Glomerular endothelial cell (primary cell): ENCODE data around the gene XPO6. TPM values are rescaled to one million over a fixed set of nuclear protein-coding genes. Genes with fewer than 3 reads are reported as not detected.
"Not testable (repeated sequence)": the region's sequence is repeated elsewhere in the genome, so short reads cannot be mapped to it uniquely, and the experiment has no call there.

Source experiments
- DNase-seq: peaks from one replicate; pipeline ENCODE4 v3.0.0-alpha.2; 2011; ENCODE audit warnings: low read depth, low spot score; ENCODE audit errors: extremely low read depth
- total RNA-seq: library from RNA; depleted of rRNA; stranded (reverse); fragments of >200 nt; gene quantifications from 2 replicates; pipeline ENCODE4 v1.2.3, GENCODE V29; 2015

XPO6 gene
- total RNA-seq = 70.2 and 91.3 TPM in 2 replicates

- DNase-seq = no peak
Measured at GRCh38 chr16:28211758-28212531, at the start of gene XPO6. Gene XPO6, minus strand, starts transcription at chr16:28211965. Its CDS starts 597 bp downstream, at chr16:28211368.

GRCh38 chr16:28260193-28260592 is 48.4 kb upstream of the XPO6 start:
- DNase-seq = no peak

- no peak for DNase-seq
Measured at GRCh38 chr16:28259781-28260150, 48.0 kb upstream of the XPO6 start.

- no peak for DNase-seq
Measured at GRCh38 chr16:28259091-28259780, 47.5 kb upstream of the XPO6 start.

- DNase-seq = no peak
Measured at GRCh38 chr16:28258567-28258966, 46.8 kb upstream of the XPO6 start.

GRCh38 chr16:28257256-28257655 is 45.5 kb upstream of the XPO6 start:
- DNase-seq = no peak

GRCh38 chr16:28255838-28256237 is 44.1 kb upstream of the XPO6 start:
- no peak for DNase-seq

- DNase-seq = no peak
Measured at GRCh38 chr16:28254158-28254557, 42.4 kb upstream of the XPO6 start.

- DNase-seq = no peak
Measured at GRCh38 chr16:28250999-28251398, 39.2 kb upstream of the XPO6 start.

- DNase-seq = not testable (repeated sequence)
Measured at GRCh38 chr16:28249483-28249882, 37.7 kb upstream of the XPO6 start.

GRCh38 chr16:28241924-28242323 is 30.2 kb upstream of the XPO6 start:
- no peak for DNase-seq

GRCh38 chr16:28237754-28238357 is 26.1 kb upstream of the XPO6 start:
- no peak for DNase-seq

- no peak for DNase-seq
Measured at GRCh38 chr16:28231763-28232162, 20.0 kb upstream of the XPO6 start.

GRCh38 chr16:28223909-28224308 is 12.1 kb upstream of the XPO6 start:
- DNase-seq = not testable (repeated sequence)

- not testable (repeated sequence) for DNase-seq
Measured at GRCh38 chr16:28219777-28220176, 8.0 kb upstream of the XPO6 start.

GRCh38 chr16:28219282-28219681 is 7.5 kb upstream of the XPO6 start:
- DNase-seq = no peak

- no peak for DNase-seq
Measured at GRCh38 chr16:28218109-28218508, 6.3 kb upstream of the XPO6 start.

GRCh38 chr16:28217326-28217725 is 5.6 kb upstream of the XPO6 start:
- DNase-seq = no peak

GRCh38 chr16:28213396-28213795 is 1.6 kb upstream of the XPO6 start:
- DNase-seq = no peak

- no peak for DNase-seq
Measured at GRCh38 chr16:28212532-28212873, 738 bp upstream of the XPO6 start.

- no peak for DNase-seq
Measured at GRCh38 chr16:28210979-28211588, 681 bp downstream of the XPO6 start.

- DNase-seq = no peak
Measured at GRCh38 chr16:28210264-28210663, 1.5 kb downstream of the XPO6 start.
